ENCODE results near the gene MMD2.
"Not testable (repeated sequence)": the region's sequence is repeated elsewhere in the genome, so short reads cannot be mapped to it uniquely, and the experiment has no call there.

Gene MMD2

DNA sequence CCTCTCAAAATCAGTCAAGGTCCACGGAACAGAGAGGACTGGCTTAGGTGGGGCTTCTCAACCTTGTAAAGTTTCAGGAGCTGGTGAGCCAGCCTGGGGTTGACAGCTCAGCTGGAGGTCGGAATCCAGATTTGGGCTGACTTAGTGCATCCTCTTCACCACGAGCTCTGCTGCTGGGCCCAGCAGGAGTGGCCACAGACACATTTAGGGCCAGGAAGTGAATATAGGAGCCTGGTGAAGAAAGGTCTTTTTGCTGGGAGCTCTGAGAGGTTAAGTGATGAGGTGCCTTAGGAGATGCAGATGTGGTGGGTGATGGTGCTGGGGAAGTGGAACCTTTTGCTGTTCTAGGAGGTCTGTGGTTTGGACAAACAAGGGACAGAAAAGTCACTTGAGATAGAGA lies 39.3 kb upstream of the MMD2 start:
- no peak for DNase-seq (ENCODE audit: low read depth in 2 of 2)
- TF ChIP-seq, protein P1, sequence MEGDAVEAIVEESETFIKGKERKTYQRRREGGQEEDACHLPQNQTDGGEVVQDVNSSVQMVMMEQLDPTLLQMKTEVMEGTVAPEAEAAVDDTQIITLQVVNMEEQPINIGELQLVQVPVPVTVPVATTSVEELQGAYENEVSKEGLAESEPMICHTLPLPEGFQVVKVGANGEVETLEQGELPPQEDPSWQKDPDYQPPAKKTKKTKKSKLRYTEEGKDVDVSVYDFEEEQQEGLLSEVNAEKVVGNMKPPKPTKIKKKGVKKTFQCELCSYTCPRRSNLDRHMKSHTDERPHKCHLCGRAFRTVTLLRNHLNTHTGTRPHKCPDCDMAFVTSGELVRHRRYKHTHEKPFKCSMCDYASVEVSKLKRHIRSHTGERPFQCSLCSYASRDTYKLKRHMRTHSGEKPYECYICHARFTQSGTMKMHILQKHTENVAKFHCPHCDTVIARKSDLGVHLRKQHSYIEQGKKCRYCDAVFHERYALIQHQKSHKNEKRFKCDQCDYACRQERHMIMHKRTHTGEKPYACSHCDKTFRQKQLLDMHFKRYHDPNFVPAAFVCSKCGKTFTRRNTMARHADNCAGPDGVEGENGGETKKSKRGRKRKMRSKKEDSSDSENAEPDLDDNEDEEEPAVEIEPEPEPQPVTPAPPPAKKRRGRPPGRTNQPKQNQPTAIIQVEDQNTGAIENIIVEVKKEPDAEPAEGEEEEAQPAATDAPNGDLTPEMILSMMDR (IDR thresholded peaks at IDR 0.05; ENCODE audit: low read depth, low read length), result no peak
- H3K4me3 ChIP-seq (replicated peaks in 1 of 2; ENCODE audit: low read depth in 2 of 2, low read length in 2 of 2), result no peak overlapping the region

DNA sequence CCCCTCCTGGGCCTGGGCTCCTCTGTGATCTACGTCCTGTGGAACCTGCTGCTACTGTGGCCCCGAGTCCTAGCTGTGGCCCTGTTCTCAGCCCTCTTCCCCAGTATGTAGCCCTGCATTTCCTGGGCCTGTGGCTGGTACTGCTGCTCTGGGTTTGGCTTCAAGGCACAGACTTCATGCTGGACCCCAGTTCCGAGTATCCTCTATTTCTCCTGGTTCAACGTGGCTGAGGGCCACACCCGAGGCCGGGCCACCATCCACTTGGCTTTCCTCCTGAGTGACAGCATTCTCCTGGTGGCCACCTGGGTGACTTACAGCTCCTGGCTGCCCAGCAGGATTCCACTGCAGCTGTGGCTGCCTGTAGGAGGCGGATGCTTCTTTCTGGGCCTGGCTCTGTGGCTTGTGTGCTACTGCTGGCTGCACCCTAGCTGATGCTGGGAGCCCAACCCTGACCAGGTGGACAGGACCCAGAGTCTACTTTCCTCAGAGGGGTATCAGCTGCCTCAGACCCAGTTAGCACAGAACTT lies 37.8 kb upstream of the MMD2 start:
- TF ChIP-seq, protein P1 (IDR thresholded peaks at IDR 0.05; ENCODE audit: low read depth, low read length), result no peak
- DNase-seq (ENCODE audit: low read depth in 2 of 2), result no peak
- no peak overlapping the region for H3K4me3 ChIP-seq (replicated peaks in 1 of 2; ENCODE audit: low read depth in 2 of 2, low read length in 2 of 2)

DNA sequence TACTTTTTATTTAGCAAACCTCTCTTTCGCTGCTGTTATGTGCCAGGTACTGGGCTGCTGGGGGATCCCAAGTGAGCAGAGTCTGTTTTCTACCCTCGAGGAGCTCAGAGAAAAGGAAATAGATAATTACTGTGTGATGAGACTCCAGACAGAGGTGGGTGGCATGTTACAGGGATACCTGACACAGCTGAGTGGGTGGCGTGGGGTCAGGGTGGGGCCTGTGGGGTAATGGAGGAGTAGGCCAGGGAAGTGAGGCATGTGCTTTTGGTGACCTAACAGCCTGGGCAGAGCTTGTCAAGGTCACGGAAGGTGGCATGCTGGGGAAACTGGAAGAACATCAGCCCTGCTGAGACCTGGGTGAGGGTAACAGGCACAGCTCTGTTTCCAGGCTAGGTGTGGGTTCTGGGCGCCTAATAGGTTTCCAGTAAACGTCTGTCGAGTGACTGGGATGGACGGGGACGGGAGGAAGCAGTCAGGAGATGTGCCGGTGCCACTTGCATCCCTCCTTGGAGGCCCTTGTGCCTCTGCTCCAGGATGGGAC lies 36.5 kb upstream of the MMD2 start:
- no peak for DNase-seq (ENCODE audit: low read depth in 2 of 2)
- no peak overlapping the region for H3K4me3 ChIP-seq (replicated peaks in 1 of 2; ENCODE audit: low read depth in 2 of 2, low read length in 2 of 2)
- TF ChIP-seq, protein P1 (IDR thresholded peaks at IDR 0.05; ENCODE audit: low read depth, low read length), result no peak

DNA sequence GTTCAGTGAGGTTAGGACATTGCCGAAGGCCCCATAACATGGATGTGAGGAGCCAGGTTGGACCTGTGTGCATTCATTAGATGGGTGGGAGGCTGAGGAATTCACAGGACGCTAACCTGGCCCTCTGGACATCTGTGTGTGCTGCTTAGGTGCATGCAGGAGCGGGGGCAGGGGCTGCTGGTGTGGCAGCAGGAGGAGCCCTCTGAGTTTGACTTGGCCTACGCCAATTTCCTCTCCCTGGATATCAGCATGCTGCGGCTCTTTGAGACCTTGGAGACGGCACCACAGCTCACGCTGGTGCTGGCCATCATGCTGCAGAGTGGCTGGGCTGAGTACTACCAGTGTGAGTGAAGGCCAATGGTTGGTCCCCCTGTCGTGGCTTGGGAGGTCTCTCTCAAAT lies 34.5 kb upstream of the MMD2 start:
- TF ChIP-seq, protein P1 (IDR thresholded peaks at IDR 0.05; ENCODE audit: low read depth, low read length), result no peak

DNA sequence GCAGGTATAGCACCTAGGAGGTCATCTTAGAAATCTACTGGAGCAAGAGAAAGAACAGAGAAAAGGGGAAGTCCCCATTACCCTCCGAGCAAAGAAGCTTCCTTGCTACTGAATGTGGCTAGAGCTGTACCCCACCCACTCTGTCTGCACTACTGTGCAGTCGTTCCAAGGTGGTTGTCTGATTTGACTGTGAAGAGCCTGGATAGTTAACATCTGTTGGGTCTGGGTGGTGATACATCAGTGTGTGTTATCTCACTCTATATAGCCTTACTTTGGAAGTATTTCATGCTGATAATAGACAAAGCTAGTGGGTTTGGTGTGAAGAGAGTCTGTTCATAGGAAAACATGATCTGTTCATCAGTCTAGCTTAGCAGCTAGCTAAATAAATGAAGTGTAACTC lies 23.8 kb upstream of the MMD2 start:
- not testable (repeated sequence) for DNase-seq (ENCODE audit: low read depth in 2 of 2)

More for the DNA sequence above, 34.5 kb upstream of the MMD2 start:
- no peak for DNase-seq (ENCODE audit: low read depth in 2 of 2)
- H3K4me3 ChIP-seq (replicated peaks in 1 of 2; ENCODE audit: low read depth in 2 of 2, low read length in 2 of 2), result no peak overlapping the region

DNA sequence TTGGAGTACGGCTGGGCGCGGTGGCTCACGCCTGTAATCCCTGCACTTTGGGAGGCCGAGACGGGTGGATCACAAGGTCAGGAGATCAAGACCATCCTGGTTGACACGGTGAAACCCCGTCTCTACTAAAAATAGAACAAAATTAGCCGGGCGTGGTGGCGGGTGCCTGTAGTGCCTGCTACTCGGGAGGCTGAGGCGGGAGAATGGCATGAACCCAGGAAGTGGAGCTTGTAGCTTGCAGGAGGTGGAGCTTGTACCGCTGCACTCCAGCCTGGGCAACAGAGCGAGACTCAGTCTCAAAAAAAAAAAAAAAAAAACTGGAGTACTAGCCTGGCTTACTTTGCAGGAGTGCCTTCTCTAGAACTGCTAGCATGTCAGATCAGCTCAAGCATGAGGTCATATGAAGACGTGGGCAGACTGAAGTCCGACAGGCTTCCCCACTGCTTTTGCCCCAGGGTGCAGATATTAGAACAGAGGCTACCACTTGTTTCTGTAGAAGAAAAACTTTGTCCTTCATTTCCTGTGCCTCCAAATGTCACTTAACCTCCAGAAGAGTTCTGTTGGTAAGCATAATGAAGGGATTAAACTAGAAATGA lies 22.4 kb upstream of the MMD2 start:
- not testable (repeated sequence) for DNase-seq (ENCODE audit: low read depth in 2 of 2); H3K4me3 ChIP-seq (replicated peaks in 1 of 2; ENCODE audit: low read depth in 2 of 2, low read length in 2 of 2)

More for the DNA sequence above, 23.8 kb upstream of the MMD2 start:
- H3K4me3 ChIP-seq (replicated peaks in 1 of 2; ENCODE audit: low read depth in 2 of 2, low read length in 2 of 2), result not testable (repeated sequence)

DNA sequence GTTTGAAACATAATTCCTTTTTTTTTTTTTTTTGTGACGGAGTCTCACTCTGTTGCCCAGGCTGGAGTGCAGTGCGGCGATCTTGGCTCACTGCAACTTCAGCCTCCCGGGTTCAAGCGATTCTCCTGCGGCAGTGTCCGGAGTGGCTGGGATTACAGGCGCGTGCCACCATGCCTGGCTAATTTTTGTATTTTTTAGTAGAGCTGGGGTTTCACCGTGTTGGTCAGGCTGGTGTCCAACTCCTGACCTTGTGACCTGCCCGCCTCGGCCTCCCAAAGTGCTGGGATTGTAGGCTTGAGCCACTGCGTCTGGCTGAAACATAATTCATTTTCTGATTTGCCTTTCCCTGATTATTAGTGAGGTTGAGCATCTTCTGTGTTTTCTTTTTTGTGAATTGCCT lies 16.6 kb upstream of the MMD2 start:
- not testable (repeated sequence) for DNase-seq (ENCODE audit: low read depth in 2 of 2); H3K4me3 ChIP-seq (replicated peaks in 1 of 2; ENCODE audit: low read depth in 2 of 2, low read length in 2 of 2)

DNA sequence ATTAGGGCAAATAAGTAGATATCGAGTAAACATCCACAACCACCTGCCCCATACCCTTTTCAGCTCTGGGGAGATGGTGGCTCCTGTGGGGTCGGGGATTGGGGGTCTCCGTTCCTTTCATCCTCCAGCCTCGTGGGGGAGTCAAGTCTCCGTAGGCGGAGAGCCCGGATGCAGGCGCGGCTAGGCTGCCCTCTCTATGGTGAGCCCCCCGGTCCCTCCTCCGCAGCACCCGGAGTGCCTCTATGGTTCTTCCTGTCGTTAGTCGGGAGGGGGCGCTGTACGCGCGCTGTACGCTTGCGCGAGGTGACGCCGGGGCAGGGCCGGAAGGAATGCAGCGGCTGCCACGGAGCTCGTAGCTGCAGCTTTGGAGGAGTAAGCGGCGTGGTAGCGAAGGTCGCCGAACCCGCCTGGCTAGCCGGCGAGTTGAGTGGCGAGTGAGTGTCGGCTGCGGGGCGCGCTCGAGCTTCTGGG lies 14.8 kb upstream of the MMD2 start:
- peak overlapping the region; percentile 69 to 84 for H3K4me3 ChIP-seq (replicated peaks in 1 of 2; ENCODE audit: low read depth in 2 of 2, low read length in 2 of 2)
- TF ChIP-seq, protein P1 (IDR thresholded peaks at IDR 0.05; ENCODE audit: low read depth, low read length), result peak; percentile 86
- DNase-seq (ENCODE audit: low read depth in 2 of 2), result peak; percentile 92

DNA sequence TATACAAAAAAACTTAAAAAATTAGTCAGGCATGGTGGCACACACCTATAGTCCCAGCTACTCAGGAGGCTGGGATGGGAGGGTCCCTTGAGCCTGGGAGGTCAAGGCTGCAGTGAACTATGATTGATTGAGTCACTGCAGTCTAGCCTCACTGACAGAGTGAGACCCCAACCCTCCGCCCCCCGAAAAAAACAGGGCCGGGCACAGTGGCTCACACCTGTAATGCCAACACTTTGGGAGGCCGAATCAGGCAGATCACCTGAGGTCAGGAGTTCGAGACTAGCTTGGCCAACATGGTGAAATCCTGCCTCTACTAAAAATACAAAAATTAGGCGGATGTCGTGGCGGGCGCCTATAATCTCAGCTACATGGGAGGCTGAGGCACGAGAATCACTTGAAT lies 13.5 kb upstream of the MMD2 start:
- H3K4me3 ChIP-seq (replicated peaks in 1 of 2; ENCODE audit: low read depth in 2 of 2, low read length in 2 of 2); DNase-seq (ENCODE audit: low read depth in 2 of 2): not testable (repeated sequence)
